Lung (tissue), 12 donors: ENCODE results near the gene SLAIN1. TPM values are rescaled to one million over a fixed set of nuclear protein-coding genes. Genes with fewer than 3 reads are reported as not detected.

Experiments
- ATAC-seq: fragments of 200-7000 bp; cut with Tn5 transposase; one replicate; pipeline ENCODE4 v1.9.1; 2020; ENCODE audit warnings: moderate number of reproducible peaks; ENCODE audit not compliant: insufficient read depth, low FRiP score
- DNase-seq, 3 donors: peaks; one replicate each; pipeline ENCODE4 v3.0.0-alpha.2; 2013 to 2017
- H3K27ac ChIP-seq, 2 donors: one replicate each; pipeline ENCODE4 v1.5.1; 2013; ENCODE audit warnings: mild to moderate bottlenecking in 2 of 2, moderate library complexity in 2 of 2, control low read depth in 1 of 2, inconsistent platforms in 1 of 2, low read depth in 1 of 2, low read length in 1 of 2
- H3K27me3 ChIP-seq, 3 donors: one replicate each; pipeline ENCODE4 v1.5.1; 2013; ENCODE audit warnings: low read length in 2 of 3; ENCODE audit not compliant: control insufficient read depth in 3 of 3, insufficient read depth in 3 of 3
- H3K36me3 ChIP-seq, 4 donors: one replicate each; pipeline ENCODE4 v1.5.1; 2013; ENCODE audit warnings: low read length in 4 of 4, mild to moderate bottlenecking in 1 of 4, moderate library complexity in 1 of 4; ENCODE audit not compliant: control insufficient read depth in 4 of 4, insufficient read depth in 4 of 4
- H3K4me1 ChIP-seq, 5 donors: one replicate each; pipeline ENCODE4 v1.5.1; 2013; ENCODE audit warnings: low read length in 5 of 5, mild to moderate bottlenecking in 2 of 5, moderate library complexity in 1 of 5; ENCODE audit not compliant: control insufficient read depth in 5 of 5, insufficient read depth in 5 of 5
- H3K4me3 ChIP-seq: one replicate; pipeline ENCODE4 v1.5.1; 2013; ENCODE audit warnings: mild to moderate bottlenecking, control low read depth, moderate library complexity
- H3K9ac ChIP-seq, 2 donors: one replicate each; pipeline ENCODE4 v1.5.1; 2013; ENCODE audit warnings: low read length in 2 of 2, control low read depth in 1 of 2; ENCODE audit not compliant: insufficient read depth in 1 of 2
- H3K9me3 ChIP-seq, 4 donors: one replicate each; pipeline ENCODE4 v1.5.1; 2013; ENCODE audit warnings: low read length in 3 of 4, mild to moderate bottlenecking in 1 of 4, moderate library complexity in 1 of 4; ENCODE audit not compliant: control insufficient read depth in 4 of 4, insufficient read depth in 3 of 4
- WGBS, 2 donors: extraction: QIAGEN DNeasy Blood & Tissue Kit; methylation state at CpG; one replicate each; pipeline ENCODE4 v1.1.7; 2013; 5-methylcytosine and 5-hydroxymethylcytosine counted together
- polyA plus RNA-seq, 2 donors: library from polyadenylated mRNA; stranded (reverse); fragments of 200-250 nt; gene quantifications; one replicate each; pipeline ENCODE4 v1.2.1, GENCODE V29; 2013
- total RNA-seq, 2 donors: library from RNA; depleted of rRNA in 1 of 2; stranded (reverse); fragments of >200 nt in 1 of 2; gene quantifications; one replicate each; pipeline ENCODE4 v1.2.1, GENCODE V29; 2014 to 2021
- TF ChIP-seq, protein P1 (sequence below): IDR thresholded peaks from 2 replicates; pipeline ENCODE4 v1.5.1; 2012; ENCODE audit warnings: mild to moderate bottlenecking; ENCODE audit errors: control extremely low read depth, extremely low read depth
- donor health status: control.
- donor health status: control.
- donor health status: Bipolar disorder and iron deficiency.
- donor health status: healthy.
- donor health status: DM: yes; HTN: yes; CAD: no.

Gene SLAIN1
- total and polyA plus RNA-seq, 4 donors: 7.6 to 44.7 (median 12.4) TPM

DNA sequence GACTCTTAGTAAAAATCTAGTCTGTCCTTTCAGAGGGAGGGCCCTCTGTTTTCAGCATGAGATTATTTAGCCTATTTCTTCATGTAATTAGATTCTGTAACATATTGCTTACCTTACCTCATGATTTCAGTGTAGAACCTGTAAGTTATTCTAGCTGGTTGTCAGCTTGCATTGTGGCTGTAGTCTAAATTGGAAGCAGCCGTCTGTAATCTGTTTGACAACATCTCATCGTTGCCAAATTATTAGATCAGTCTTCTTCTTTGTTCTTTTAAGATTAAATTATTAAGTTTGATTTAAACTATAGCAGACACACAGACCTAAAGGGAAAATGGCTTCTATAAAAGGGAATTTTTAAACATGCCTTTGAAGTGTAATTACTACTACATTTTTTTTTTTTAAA, 34.8 kb downstream of the SLAIN1 start:
- 89 to 91% methylated on average over 2 of the region's 2 CpGs for whole genome bisulfite sequencing, 2 donors
- DNase-seq (no peak), ATAC-seq (no peak)
- H3K9ac ChIP-seq: no peak overlapping the region
- H3K27me3 ChIP-seq: no peaks in the 10 kb centered on the region
- H3K27ac ChIP-seq: no peak overlapping the region
- peaks cover 0 to 4% (median 0%) of the 10 kb centered on the region in 5 donors for H3K4me1 ChIP-seq
- TF ChIP-seq, protein P1, sequence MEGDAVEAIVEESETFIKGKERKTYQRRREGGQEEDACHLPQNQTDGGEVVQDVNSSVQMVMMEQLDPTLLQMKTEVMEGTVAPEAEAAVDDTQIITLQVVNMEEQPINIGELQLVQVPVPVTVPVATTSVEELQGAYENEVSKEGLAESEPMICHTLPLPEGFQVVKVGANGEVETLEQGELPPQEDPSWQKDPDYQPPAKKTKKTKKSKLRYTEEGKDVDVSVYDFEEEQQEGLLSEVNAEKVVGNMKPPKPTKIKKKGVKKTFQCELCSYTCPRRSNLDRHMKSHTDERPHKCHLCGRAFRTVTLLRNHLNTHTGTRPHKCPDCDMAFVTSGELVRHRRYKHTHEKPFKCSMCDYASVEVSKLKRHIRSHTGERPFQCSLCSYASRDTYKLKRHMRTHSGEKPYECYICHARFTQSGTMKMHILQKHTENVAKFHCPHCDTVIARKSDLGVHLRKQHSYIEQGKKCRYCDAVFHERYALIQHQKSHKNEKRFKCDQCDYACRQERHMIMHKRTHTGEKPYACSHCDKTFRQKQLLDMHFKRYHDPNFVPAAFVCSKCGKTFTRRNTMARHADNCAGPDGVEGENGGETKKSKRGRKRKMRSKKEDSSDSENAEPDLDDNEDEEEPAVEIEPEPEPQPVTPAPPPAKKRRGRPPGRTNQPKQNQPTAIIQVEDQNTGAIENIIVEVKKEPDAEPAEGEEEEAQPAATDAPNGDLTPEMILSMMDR: no peak
- no peak overlapping the region for H3K4me3 ChIP-seq
- H3K36me3 ChIP-seq: no peaks in the 10 kb centered on the region
- no peaks in the 10 kb centered on the region for H3K9me3 ChIP-seq

DNA sequence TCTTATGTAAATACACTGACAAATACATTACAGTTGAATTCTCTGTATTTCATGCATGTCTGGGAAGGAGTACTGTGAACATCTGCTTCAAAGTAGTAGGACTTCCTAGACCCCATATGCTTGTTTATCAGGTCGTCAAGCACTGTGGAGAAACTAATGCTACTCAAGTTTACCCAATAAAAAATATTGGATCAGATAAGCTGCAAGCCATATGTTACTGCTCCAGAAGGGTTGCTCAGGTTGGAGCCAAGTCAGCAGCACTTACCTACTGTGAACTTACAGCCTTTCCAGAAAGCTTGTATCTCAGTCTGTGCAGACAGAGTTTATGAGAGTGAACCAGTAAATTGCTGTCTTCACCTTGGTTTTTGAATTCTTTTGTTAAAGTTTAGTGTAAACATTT, 36.2 kb downstream of the SLAIN1 start:
- Histone ChIP-seq H3K27me3 (no peaks in the 10 kb centered on the region), H3K36me3 (no peaks in the 10 kb centered on the region), H3K4me3 (no peak overlapping the region), H3K9me3 (no peaks in the 10 kb centered on the region), H3K4me1 (peaks cover 0 to 4% (median 0%) of the 10 kb centered on the region in 5 donors), H3K27ac (no peak overlapping the region), H3K9ac (no peak overlapping the region)
- TF ChIP-seq, protein P1: no peak
- ATAC-seq (no peak), DNase-seq (no peak)
- 89 to 92% methylated on average over 1 of the region's 1 CpG for WGBS, 2 donors

DNA sequence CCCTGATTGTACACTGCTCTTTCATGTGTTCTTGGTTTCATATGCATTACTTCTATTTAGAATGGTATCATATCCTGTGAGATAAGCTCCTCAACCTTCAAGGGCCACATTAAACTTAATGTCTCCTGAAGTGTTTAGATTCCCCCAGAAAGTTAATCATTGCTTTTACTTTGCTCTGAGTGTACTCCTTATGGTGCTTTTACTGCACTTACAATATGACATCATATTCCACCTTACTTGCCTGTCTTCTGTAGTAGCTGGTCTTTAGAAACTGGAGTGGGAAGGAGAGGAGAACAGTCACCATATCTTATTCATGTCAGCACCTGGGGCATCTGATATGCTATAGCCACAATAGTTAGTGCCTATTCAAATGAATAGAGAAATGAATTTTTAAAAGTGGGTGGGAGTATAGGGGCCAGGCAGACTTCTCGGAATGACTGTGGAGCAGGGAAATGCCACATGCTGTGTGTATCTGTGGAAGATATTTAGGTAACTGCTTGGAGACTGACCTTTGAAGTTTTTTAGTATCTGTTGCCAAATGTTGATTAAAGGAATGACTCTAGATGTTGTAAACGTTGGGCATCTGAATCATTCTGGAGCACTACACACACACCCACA, 40.2 kb downstream of the SLAIN1 start:
- 68 to 79% methylated on average over 2 of the region's 2 CpGs for WGBS, 2 donors
- DNase-seq (no peak), ATAC-seq (no peak)
- TF ChIP-seq, protein P1: no peak
- Histone ChIP-seq H3K27ac (no peak overlapping the region), H3K9ac (no peak overlapping the region), H3K27me3 (no peaks in the 10 kb centered on the region), H3K36me3 (no peaks in the 10 kb centered on the region), H3K4me3 (no peak overlapping the region), H3K4me1 (peaks cover 0 to 2% (median 0%) of the 10 kb centered on the region in 5 donors), H3K9me3 (no peaks in the 10 kb centered on the region)
